ENCODE measurements around the gene GRM3.

GRCh38 chr7:86668315-86668714, 24.6 kb downstream of the GRM3 start:
- TF ChIP-seq ZNF274 (IDR thresholded peaks at IDR 0.05; ENCODE audit: low read depth, low read length) = no peak
- TF ChIP-seq YY1 (IDR thresholded peaks at IDR 0.05; ENCODE audit: insufficient read depth, insufficient read length) = no peak
- no peak for TF ChIP-seq SUZ12 (IDR thresholded peaks at IDR 0.05; ENCODE audit: extremely low read depth, insufficient read depth, insufficient read length)

All from NT2/D1 (cell line).